ENCODE results near the gene EIF3F. TPM values are rescaled to one million over a fixed set of nuclear protein-coding genes. Genes with fewer than 3 reads are reported as not detected.

Gene EIF3F
- total RNA-seq, 4 donors from 2014 or later = 187 to 263 (median 231) TPM

DNA sequence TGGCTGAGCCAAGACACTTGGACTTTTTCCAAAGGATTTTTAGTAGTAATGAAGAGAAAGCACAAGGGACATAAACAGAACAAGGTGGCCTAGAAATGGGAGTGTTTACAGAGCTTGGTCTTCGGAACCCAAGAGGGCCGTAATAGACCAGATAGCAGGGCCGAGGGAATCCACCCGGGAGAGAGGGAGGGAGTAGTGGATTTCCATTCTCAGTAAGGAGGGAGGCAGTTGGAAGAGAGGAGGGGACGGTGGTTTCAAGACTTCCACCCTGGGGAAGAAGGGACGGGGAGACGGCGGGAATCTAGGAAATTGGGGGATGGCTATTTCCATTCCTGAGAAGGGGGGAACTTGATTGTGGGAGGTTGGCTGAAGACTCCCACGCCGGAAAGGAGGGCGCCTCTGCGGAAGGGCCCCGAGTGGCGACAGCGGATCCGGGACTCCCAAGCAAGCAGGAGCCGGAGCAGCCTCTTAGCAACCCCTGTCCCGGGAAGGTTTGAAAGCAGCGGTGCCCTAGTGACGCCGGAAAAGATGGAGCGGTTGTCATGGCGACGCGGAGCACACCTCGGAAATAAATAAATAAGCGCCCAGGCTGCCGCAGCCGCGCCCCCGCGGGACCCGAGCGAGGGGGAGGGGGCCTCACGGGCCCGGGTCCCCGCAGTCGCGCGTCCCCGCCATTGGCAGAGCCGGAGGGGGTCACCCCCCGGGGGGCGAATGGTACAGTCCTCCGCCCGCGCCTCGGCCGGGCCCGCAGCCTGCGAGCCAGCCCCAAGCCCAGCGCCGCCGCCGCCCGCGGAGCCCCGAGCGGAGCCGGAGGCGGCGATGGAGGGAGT, 31.6 kb downstream of the EIF3F start:
- intact Hi-C loops (cut with DNase I) = no loop called here
- no peaks in the 10 kb centered on the region for H3K27me3 ChIP-seq
- TF ChIP-seq POLR2A (IDR thresholded peaks at IDR 0.05) = peak in 1 of 2 donors; percentile 15
- TF ChIP-seq, protein P1, sequence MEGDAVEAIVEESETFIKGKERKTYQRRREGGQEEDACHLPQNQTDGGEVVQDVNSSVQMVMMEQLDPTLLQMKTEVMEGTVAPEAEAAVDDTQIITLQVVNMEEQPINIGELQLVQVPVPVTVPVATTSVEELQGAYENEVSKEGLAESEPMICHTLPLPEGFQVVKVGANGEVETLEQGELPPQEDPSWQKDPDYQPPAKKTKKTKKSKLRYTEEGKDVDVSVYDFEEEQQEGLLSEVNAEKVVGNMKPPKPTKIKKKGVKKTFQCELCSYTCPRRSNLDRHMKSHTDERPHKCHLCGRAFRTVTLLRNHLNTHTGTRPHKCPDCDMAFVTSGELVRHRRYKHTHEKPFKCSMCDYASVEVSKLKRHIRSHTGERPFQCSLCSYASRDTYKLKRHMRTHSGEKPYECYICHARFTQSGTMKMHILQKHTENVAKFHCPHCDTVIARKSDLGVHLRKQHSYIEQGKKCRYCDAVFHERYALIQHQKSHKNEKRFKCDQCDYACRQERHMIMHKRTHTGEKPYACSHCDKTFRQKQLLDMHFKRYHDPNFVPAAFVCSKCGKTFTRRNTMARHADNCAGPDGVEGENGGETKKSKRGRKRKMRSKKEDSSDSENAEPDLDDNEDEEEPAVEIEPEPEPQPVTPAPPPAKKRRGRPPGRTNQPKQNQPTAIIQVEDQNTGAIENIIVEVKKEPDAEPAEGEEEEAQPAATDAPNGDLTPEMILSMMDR (IDR thresholded peaks at IDR 0.05) = no peak
- 3% methylated on average over 22 to 36 of the region's 62 CpGs for WGBS, 2 donors
- peak overlapping the region; percentile 27 to 44 (median 31) for H3K4me3 ChIP-seq (replicated peaks in 1 of 3)
- DNase-seq = peak; percentile 71
- no peaks in the 10 kb centered on the region for H3K9me3 ChIP-seq
- H3K27ac ChIP-seq = peak overlapping the region; percentile 18 to 68 (median 59)
- no peaks in the 10 kb centered on the region for H3K36me3 ChIP-seq
- H3K4me1 ChIP-seq = peaks cover 7 to 12% of the 10 kb centered on the region in 2 donors

- H3K4me1 ChIP-seq = peaks cover 7 to 12% of the 10 kb centered on the region in 2 donors
- no peaks in the 10 kb centered on the region for H3K27me3 ChIP-seq
- DNase-seq = peak; percentile 44 to 48
- peak overlapping the region; percentile 14 to 68 (median 59) for H3K27ac ChIP-seq
- intact Hi-C loops (cut with DNase I) = no loop called here
- H3K9me3 ChIP-seq = no peaks in the 10 kb centered on the region
- peak overlapping the region; percentile 27 to 44 (median 31) for H3K4me3 ChIP-seq (replicated peaks in 1 of 3)
- H3K36me3 ChIP-seq = no peaks in the 10 kb centered on the region
- no peak for TF ChIP-seq POLR2A (IDR thresholded peaks at IDR 0.05)
- TF ChIP-seq, protein P1 (IDR thresholded peaks at IDR 0.05) = no peak
- 2 to 7% methylated on average over 5 to 17 of the region's 84 CpGs for WGBS, 2 donors
Observed at GRCh38 chr11:8019314-8020243, 32.4 kb downstream of the EIF3F start.

DNA sequence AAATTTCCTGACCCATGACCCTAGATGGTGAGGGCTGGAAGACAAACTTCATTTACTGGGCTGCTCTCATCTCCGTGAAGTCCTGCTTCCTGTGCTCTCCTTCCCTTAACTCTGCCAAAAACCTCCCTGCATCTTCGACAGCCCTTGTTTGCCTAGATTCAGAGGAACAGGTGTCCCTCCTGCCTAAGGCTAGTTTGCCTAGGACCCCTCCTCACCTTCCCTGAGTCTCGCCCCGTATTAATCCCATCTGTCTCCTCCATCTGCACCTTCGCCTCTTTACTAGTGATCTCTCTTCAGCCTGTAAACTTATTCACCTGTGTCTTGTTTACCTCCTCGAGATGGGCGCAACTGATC, 33.1 kb downstream of the EIF3F start:
- Histone ChIP-seq H3K36me3 (no peaks in the 10 kb centered on the region), H3K27ac (no peak overlapping the region), H3K4me1 (peaks cover 7 to 12% of the 10 kb centered on the region in 2 donors), H3K27me3 (no peaks in the 10 kb centered on the region), H3K4me3 (replicated peaks in 1 of 3) (no peak overlapping the region), H3K9me3 (no peaks in the 10 kb centered on the region)
- intact Hi-C loops (cut with DNase I) = no loop called here
- WGBS, 2 donors = 67 to 74% methylated on average over 7 of the region's 7 CpGs
- no peak for TF ChIP-seq POLR2A (IDR thresholded peaks at IDR 0.05)
- TF ChIP-seq, protein P1 (IDR thresholded peaks at IDR 0.05) = no peak
- DNase-seq = no peak

GRCh38 chr11:8021920-8022319, 34.8 kb downstream of the EIF3F start:
- no peak for TF ChIP-seq POLR2A (IDR thresholded peaks at IDR 0.05)
- TF ChIP-seq, protein P1 (IDR thresholded peaks at IDR 0.05) = no peak
- Histone ChIP-seq H3K9me3 (no peaks in the 10 kb centered on the region), H3K4me3 (replicated peaks in 1 of 3) (no peak overlapping the region), H3K36me3 (no peaks in the 10 kb centered on the region), H3K4me1 (peaks cover 7 to 12% of the 10 kb centered on the region in 2 donors), H3K27ac (peak overlapping the region in 2 of 3 donors; percentile 13 to 48), H3K27me3 (no peaks in the 10 kb centered on the region)
- peak; percentile 28 to 42 for DNase-seq
- intact Hi-C loops (cut with DNase I) = no loop called here
- 43 to 55% methylated on average over 1 of the region's 1 CpG for WGBS, 2 donors
